GM23338 (cell line): ENCODE results near the gene AGAP3. TPM values are rescaled to one million over a fixed set of nuclear protein-coding genes. Genes with fewer than 3 reads are reported as not detected.

ENCODE experiments used
- EZH2 ChIP-seq: fragments of 200-600 bp; sonication (generic); IDR thresholded peaks from one replicate; pipeline ENCODE4 v1.8.0; 2017; ENCODE audit warnings: antibody characterized with exemption, mild to moderate bottlenecking, low read depth; ENCODE audit not compliant: unreplicated experiment
- EZH2phosphoT487 ChIP-seq: fragments of 200-600 bp; sonication (generic); IDR thresholded peaks from one replicate; pipeline ENCODE4 v1.8.1; 2018; ENCODE audit warnings: antibody characterized with exemption; ENCODE audit not compliant: unreplicated experiment
- REST ChIP-seq: IDR thresholded peaks from one replicate; pipeline ENCODE4 v1.6.1; 2018; ENCODE audit warnings: antibody characterized with exemption; ENCODE audit not compliant: unreplicated experiment
- ZNF114 ChIP-seq: fragments of 250-450 bp; sonication (Bioruptor Pico); IDR thresholded peaks from 2 replicates; pipeline ENCODE4 v1.5.0; 2020; ENCODE audit warnings: mild to moderate bottlenecking, moderate library complexity
- ZNF331 ChIP-seq: fragments of 250-450 bp; sonication (Bioruptor Pico); IDR thresholded peaks from 2 replicates; pipeline ENCODE4 v1.5.0; 2020; ENCODE audit warnings: low read depth, mild to moderate bottlenecking, moderate library complexity
- ZNF462 ChIP-seq: fragments of 250-450 bp; sonication (Bioruptor Pico); IDR thresholded peaks from 2 replicates; pipeline ENCODE4 v1.5.0; 2020; ENCODE audit warnings: mild to moderate bottlenecking, moderate library complexity
- polyA plus RNA-seq: library from polyadenylated mRNA; unstranded; fragments of >200 nt; fragmentation: Nextera tagmentation; extraction: Ambion mirVana; gene quantifications from 2 replicates; pipeline ENCODE4 v1.2.1, GENCODE V29; 2016
- total RNA-seq: library from RNA; depleted of rRNA; stranded (reverse); fragments of >200 nt; shearing (Covaris generic); gene quantifications from 2 replicates; pipeline ENCODE4 v1.2.3, GENCODE V29; 2014

AGAP3 gene
- total and polyA plus RNA-seq, 2 experiments from 2014 or later = 24.0 to 39.2 TPM

- no peak for TF ChIP-seq ZNF462 (CRISPR knock-in tag)
- no peak for TF ChIP-seq REST
- no peak for TF ChIP-seq ZNF331 (CRISPR knock-in tag)
- TF ChIP-seq ZNF114 (CRISPR knock-in tag) = no peak
- TF ChIP-seq EZH2 = no peak
- TF ChIP-seq EZH2phosphoT487 = no peak
Measured at GRCh38 chr7:151101621-151102396, 15.5 kb downstream of the AGAP3 start (continued).
